BE2C (cell line): ENCODE measurements around the gene HOXB9.

Source experiments
- DNase-seq: peaks from one replicate; pipeline ENCODE4 v3.0.0-alpha.2; 2020
- H3K27me3 ChIP-seq: fragments of 250-450 bp; sonication (Bioruptor Pico); 2 replicates; pipeline ENCODE4 v1.5.1; 2020; ENCODE audit warnings: mild to moderate bottlenecking
- H3K36me3 ChIP-seq: fragments of 250-450 bp; sonication (Bioruptor Pico); 2 replicates; pipeline ENCODE4 v1.5.1; 2020; ENCODE audit warnings: mild to moderate bottlenecking
- H3K4me1 ChIP-seq: fragments of 250-450 bp; sonication (Bioruptor Pico); 2 replicates; pipeline ENCODE4 v1.5.1; 2020
- H3K4me3 ChIP-seq: 2 replicates; pipeline ENCODE4 v1.5.1; 2011; ENCODE audit warnings: low read depth, low read length
- H3K9me3 ChIP-seq: fragments of 250-450 bp; sonication (Bioruptor Pico); 2 replicates; pipeline ENCODE4 v1.5.1; 2020
- TF ChIP-seq, protein P1 (sequence below): IDR thresholded peaks from 2 replicates; pipeline ENCODE4 v1.5.1; 2012; ENCODE audit warnings: mild to moderate bottlenecking, low read depth, low read length

HOXB9 gene

DNA sequence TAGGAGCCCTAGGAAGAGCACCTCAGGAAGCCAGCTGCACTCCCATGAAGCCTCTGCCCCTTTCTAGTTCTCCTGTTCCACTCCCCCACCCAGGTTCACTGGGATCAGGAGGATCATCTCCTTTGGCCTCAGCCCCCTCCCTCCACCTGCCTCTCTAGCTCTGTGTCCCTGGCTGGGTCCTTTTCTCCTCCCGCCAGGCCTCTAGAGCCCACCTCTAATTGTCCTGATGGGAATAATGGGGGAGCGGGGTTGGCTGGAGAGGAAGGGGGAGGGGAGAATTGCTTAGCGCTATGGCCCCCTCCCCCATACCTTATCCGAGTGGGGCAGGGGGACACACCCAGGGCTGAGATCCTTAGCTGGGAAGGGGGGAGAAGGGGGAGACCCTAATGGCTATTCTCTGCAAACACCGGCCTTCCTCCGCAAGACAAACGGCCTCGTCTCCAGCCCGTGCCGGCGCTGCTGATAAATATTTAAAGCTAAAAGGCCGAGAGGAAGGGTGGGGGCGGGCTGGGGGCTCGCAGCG lies 16.3 kb downstream of the HOXB9 start:
- Histone ChIP-seq H3K27me3 (peaks cover 95% of the 10 kb centered on the region), H3K4me3 (no peak overlapping the region), H3K9me3 (no peaks in the 10 kb centered on the region), H3K4me1 (no peaks in the 10 kb centered on the region), H3K36me3 (no peaks in the 10 kb centered on the region)
- no peak for DNase-seq
- TF ChIP-seq, protein P1, sequence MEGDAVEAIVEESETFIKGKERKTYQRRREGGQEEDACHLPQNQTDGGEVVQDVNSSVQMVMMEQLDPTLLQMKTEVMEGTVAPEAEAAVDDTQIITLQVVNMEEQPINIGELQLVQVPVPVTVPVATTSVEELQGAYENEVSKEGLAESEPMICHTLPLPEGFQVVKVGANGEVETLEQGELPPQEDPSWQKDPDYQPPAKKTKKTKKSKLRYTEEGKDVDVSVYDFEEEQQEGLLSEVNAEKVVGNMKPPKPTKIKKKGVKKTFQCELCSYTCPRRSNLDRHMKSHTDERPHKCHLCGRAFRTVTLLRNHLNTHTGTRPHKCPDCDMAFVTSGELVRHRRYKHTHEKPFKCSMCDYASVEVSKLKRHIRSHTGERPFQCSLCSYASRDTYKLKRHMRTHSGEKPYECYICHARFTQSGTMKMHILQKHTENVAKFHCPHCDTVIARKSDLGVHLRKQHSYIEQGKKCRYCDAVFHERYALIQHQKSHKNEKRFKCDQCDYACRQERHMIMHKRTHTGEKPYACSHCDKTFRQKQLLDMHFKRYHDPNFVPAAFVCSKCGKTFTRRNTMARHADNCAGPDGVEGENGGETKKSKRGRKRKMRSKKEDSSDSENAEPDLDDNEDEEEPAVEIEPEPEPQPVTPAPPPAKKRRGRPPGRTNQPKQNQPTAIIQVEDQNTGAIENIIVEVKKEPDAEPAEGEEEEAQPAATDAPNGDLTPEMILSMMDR: no peak

GRCh38 chr17:48609033-48609432 lies 17.1 kb downstream of the HOXB9 start:
- Histone ChIP-seq H3K4me3 (no peak overlapping the region), H3K27me3 (peaks cover 97% of the 10 kb centered on the region), H3K9me3 (no peaks in the 10 kb centered on the region), H3K36me3 (no peaks in the 10 kb centered on the region), H3K4me1 (no peaks in the 10 kb centered on the region)
- DNase-seq: no peak
- TF ChIP-seq, protein P1: no peak

- peaks cover 97% of the 10 kb centered on the region for H3K27me3 ChIP-seq
- H3K9me3 ChIP-seq: no peaks in the 10 kb centered on the region
- H3K4me3 ChIP-seq: no peak overlapping the region
- TF ChIP-seq, protein P1: no peak
- no peaks in the 10 kb centered on the region for H3K36me3 ChIP-seq
- H3K4me1 ChIP-seq: no peaks in the 10 kb centered on the region
- no peak for DNase-seq
These were observed 17.7 kb downstream of the HOXB9 start for GRCh38 chr17:48608494-48608834.

DNA sequence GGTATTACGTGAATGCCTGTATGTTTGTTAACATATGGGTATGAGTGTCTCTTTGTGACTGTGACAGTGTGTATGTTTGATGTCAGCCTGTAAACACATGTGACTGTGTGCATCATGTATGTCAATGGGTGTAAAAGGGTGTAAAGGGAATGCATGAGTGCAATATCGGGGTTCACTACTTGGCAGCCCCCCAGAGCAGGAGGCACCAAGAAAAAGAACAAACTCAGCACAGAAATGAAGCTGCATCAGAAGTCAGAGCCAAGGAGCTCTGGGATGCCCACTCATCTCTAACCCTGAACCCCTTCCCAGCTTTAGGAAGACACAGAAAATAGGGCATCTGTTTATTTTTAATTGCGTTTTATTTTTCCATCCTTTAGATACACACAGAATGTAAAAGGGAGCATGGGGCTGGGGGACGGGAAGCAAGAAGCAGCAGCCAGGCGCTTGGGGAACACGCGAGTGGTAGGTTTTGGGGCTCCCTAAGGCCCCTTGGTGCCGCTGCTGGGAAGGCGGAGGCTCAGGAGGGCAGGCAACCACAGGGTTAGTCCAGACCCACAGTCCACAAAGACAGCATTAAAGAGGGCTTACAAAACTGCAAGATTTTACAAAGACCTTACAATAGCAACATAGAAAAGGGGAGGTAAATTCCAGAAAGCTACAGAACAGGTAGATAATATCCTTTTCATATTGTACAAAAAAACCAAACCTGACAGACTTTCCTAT lies 19.1 kb downstream of the HOXB9 start:
- H3K9me3 ChIP-seq: no peaks in the 10 kb centered on the region
- no peak for DNase-seq
- H3K36me3 ChIP-seq: no peaks in the 10 kb centered on the region
- H3K27me3 ChIP-seq: peaks cover 99% of the 10 kb centered on the region
- H3K4me3 ChIP-seq: no peak overlapping the region
- TF ChIP-seq, protein P1: no peak
- no peaks in the 10 kb centered on the region for H3K4me1 ChIP-seq

GRCh38 chr17:48605991-48606891 lies 19.9 kb downstream of the HOXB9 start:
- TF ChIP-seq, protein P1: no peak
- Histone ChIP-seq H3K4me1 (no peaks in the 10 kb centered on the region), H3K4me3 (no peak overlapping the region), H3K36me3 (no peaks in the 10 kb centered on the region), H3K27me3 (peaks cover 100% of the 10 kb centered on the region), H3K9me3 (no peaks in the 10 kb centered on the region)
- no peak for DNase-seq

DNA sequence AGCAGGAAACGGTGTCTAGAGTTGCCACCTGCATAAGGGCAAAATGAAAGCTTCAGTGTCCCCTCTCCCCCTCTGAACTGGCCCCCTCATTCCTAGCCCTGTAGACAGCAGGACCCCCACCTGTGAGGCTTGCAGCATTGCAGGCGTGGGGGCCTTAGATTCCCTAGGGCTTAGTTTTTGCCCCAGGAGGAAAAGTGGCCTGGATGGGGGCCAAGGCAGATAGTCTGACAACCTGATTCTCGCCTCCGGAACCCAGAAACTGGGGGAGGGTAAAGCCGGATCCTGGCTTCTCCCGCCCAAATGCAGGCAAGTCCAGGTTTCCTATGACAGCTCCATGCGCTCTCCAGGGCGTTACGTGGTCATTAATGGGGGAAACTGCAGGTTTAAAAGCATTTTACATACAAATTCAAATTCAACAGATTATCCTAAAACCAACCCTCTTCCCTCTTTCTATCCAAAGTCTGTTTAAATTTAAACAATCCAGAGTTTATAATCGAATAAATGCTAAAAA lies 20.7 kb downstream of the HOXB9 start:
- H3K4me1 ChIP-seq: no peaks in the 10 kb centered on the region
- no peaks in the 10 kb centered on the region for H3K9me3 ChIP-seq
- no peak for DNase-seq
- no peak overlapping the region for H3K4me3 ChIP-seq
- peaks cover 100% of the 10 kb centered on the region for H3K27me3 ChIP-seq
- H3K36me3 ChIP-seq: no peaks in the 10 kb centered on the region
- TF ChIP-seq, protein P1: no peak
